ENCODE measurements around the gene LGR5.

The LGR5 gene

DNA sequence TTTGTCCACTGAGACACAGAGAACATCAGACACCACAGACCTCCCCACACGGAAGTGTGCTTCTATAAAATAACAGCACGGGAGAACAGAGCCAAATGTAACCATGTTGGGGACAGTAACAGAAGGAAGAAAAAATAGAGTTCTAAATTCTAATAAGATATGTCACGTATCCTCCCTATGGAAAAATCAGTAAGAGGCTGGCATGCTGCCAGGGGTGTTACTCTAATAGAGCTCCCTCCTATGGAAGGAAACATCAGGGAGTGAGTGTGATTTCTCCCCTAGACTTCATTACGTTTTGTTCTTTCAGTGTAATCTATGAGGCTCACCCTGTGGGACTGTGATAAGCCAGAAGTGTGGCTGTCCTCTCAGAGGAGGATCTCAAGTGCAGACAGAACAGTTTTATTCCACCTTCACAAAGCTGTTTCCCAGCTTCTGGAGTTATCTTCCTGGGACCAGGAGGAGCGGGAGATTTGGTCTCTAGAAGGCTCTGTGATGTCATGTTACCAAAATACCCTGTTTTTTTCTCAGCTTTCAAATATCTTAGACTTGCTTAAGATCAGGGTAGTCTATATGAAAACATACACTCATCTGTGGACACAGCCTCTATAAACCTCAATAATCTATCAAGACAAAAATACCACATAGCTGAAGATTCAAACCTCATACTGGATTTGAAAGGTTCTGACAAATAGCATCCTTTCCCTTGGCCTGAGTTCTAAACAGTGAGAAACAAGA lies 154.8 kb downstream of the LGR5 start:
- no peak for DNase-seq (ENCODE audit: low read depth)

DNA sequence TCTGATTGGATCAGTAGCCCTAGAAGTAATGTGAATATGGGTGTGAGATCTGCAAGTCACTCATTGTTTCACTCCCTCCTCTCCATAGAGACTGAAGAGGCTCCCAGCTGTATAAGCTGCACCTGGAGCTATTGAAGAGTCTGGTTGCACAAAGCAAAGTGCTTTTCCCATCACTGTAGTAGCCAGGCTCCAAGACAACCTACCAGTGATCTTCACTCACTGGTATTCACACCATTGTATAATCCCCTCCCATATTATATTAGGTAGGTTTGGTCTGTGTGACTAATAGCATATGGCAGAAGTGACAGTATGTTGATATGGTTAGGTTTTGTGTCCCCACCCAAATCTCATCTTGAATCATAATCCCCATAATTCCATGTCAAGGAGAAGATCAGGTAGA lies 159.6 kb downstream of the LGR5 start:
- DNase-seq (ENCODE audit: low read depth) = no peak

DNA sequence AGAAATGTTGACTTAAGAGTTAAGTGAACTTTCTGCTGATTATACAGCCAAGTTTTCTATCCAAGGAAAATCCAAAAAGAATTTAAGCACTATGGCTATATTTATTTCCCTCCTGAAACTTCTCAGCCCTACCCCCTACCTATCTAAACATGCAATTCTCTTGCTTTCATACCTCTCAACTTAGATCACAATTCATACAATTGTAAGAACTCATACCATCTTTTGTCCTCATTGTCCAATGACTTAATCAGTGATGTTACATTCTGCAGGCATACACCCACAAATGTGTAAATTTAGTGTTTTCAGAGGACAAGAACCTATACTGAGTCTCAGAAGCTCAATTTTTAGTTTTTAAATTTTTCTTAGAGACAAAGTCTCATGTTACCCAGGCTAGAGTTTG lies 161.9 kb downstream of the LGR5 start:
- DNase-seq (ENCODE audit: low read depth) = no peak

DNA sequence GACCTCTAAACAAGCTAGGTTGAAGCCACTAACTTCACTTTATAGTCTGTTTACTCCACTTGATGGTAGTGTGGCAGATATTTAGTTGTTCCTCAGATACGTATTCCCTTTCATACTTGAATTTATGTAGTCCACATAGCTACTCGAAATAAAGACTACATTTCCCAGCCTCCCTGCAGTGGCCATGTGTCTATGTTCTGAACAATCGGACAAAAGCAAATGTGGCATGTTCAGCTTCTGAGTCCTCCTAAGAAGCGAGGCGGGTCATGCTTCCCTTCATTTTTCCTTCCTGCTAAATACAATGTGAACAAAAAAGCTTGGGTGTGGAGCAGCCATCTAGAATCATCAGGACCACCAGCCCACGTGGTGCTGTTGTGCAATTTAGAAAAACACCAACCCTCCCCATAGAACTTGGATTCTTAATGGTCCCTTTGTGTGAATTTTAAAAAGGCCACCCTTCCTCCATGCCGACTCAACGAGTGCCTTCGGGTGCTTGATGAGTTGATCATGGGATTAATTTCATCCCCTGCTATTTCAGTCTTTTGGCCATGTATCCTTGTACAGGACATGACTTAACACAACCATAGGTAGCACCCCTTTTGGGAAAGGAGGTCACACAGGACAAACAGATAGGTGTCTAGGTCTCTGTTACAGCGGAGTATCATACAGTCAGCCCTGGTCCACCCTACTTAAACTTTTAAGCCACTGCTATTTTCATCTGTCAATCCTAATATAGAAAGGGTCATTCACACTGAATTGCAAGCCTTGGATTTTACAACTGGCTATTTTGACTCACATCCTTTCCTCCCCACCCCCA lies 163.4 kb downstream of the LGR5 start:
- no peak for DNase-seq (ENCODE audit: low read depth)

DNA sequence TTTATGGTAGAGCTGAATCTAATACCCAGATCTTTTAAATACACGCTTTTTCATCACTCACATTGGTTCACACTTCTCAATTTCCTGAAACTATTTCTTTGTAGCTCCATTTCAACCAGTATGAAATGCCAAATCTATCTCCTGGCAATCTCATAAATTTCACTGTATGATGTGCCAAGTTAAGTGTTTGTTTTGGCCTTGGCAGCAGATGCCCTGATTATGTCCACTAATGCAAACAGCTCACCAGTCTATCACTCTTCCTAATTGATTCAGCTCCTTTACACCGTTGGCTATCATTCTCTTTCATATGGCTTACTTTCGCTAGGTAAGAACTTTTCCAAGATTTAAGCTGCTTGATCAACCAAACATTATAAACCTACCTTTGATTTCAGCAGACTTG lies 165.4 kb downstream of the LGR5 start:
- no peak for DNase-seq (ENCODE audit: low read depth)

DNA sequence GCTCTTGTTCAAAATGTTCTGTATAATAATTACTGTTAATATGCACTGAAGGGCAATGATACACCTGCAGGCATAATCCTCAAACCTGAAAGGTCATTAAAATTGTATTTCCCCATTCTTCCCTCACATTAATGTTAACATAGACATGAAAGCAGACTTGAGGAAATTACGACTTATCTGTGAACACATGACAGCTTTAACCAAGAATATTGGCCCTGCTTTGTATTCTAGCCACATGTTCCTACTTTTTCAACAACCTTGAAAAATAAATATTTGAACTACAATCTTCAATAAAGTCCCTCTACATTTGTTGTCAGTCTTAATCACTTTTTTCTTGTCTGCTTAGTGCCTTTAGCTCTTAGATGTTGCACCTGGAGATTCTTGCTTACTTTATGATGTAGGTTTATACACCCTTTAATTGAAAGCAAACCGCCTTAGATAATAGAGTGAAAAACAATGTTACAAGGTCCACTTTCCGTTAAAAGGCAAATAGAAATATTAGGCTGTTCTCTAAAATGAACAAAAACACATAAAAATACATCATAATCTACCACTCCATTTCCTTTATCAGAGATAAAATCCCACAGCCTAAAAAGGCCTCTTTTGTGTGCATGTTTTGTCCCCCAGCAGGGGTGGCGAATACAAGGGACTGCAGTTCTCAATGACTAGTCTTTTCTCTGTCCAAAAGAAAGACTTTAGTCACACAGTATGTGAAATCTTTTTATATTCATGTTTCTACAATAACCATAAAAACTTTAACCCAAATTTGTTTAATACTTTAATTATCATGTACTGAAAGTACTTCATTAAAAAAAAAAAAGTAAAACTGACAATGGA lies 168.1 kb downstream of the LGR5 start:
- no peak for DNase-seq (ENCODE audit: low read depth)

DNA sequence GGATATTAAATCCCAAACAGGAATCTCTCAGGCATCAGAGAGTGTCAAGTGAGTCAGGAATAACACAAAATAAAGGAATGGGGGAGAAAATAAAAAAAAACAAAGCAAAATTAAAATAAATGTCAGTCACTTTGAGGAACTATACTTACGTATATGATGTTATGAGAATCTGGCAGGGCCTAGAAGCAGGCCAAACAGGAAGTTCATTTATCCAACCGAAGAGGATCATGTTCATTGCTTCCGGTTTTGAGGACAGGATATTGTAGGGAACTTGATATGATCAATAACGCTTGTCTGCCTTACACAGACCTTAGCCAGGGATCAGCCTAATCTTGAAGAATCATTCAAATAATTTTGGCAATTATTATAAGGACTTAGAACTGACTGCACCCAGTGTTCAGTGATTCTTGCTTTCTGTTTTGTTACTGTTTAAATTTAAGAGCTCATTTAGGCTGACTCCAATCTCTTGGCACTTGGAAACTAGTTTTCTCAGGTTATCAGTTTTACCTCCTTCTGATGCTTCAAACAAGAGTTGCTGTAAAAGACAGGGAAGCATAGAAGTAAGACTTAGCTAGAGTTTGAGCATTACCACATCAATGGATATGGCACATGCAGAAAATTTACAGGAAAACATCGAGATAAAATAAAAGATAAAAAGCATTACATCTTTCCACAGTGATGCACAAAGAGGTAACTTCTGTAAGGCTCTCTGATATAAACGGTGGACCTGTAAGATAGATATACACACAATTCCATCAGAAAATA lies 170.6 kb downstream of the LGR5 start:
- DNase-seq (ENCODE audit: low read depth) = no peak

DNA sequence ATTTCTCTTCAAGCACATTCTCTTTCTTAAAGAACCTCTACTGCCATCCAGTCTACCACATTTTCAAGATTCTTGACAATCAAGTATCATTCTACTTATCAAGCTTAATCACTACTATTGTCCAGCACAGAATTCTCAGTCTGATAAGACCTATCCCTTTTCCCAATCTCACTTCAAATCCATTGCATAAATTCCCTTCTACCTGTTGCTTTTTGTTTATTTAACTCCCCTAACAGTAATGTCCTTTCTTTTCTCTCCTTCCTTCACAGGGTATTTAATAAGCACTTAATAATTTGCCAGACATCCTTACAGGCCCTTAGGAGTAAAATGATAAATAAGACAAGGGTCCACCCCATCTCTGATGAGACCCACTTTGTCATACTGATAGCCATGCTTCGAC lies 182.3 kb downstream of the LGR5 start:
- DNase-seq (ENCODE audit: low read depth) = no peak

DNA sequence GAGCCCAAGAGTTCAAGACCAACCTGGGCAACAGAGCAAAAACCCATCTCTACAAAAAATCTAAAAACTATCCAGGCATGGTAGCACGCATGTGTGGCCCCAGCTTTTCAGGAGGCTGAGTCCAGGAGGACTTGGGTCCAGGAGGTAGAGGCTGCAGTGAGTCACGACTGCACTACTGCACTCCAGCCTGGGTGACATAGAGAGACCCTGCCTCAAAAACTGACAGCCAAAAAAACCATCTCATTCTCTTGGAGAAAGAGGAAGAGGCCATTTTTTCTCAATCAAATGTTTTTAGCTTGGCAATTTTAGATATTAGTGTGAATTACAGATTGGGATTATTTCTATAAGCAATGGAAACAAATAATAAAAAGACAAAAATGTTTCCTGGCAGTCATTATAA lies 185.9 kb downstream of the LGR5 start:
- DNase-seq (ENCODE audit: low read depth) = no peak

DNA sequence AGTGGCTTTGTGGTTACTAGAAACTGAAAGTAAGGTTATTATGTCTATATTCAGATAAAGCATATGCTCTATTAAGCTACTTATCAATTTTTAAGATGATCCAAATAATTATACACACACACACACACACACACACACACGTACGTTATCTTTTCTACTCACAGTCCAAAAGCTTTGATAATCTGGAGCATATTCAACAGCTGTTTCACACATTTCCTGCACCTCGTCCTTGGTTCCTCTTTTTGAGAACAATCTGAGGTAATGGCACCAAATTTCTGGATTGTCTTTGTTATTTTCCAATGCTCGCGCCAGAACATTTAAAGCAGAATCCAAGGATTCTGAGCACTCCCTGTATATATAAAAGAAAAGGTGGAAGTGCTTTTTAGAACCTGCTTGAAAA lies 186.5 kb downstream of the LGR5 start:
- DNase-seq (ENCODE audit: low read depth) = no peak

DNA sequence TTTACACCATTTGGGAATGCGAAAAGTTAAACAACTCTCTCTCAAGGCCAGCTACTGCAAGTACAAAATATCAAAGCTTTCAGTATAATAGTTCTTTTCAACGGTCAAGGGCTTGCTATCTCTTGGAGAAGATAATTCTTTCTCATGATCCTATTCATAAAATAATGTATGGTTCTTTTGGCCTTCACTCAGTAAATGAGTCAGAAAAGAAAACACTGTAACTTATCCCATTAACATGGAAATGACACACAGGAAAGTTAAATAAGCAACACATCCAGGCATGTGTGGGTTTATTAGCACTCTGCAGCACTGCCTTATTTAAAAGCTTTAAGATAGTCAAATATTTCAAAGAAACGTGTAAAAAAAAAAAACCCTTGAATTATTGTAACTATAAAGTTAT lies 187.2 kb downstream of the LGR5 start:
- no peak for DNase-seq (ENCODE audit: low read depth)

DNA sequence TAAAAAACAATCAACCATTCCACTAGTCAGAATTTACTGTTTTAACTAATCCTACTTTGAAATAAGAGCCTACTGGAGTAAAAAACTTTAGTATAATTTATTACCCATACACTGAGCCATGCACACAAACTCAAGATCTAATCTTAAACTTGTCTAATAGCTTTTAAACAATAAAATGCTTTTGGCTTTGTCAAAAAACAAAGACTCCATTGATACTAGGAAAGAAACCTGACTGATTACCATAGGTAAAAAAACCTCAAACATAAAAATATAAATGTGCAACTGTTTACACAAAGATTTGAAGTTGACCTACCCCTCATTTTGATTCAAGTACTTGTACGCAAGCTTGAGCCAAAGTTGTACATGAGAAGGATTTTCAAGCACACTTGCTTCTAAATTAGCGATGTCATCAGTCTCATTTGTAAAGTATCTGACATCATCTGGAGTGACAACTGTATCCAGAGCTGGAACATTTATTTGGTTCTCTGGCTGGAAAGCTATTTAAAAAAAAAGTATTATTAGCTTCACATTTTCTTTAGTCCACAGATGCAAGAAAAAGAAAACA lies 187.9 kb downstream of the LGR5 start:
- no peak for DNase-seq (ENCODE audit: low read depth)
